SK-N-SH (cell line): ENCODE results near the gene ARHGAP25. TPM values are rescaled to one million over a fixed set of nuclear protein-coding genes. Genes with fewer than 3 reads are reported as not detected.

Source experiments
- CTCF ChIA-PET: fragments of 300-600, 350-600 bp; formaldehyde crosslinking; extraction: SDS; loops from one replicate; lab custom pipeline; 2021; lab: Yijun Ruan, JAX
- POLR2A ChIA-PET: fragments of 350-600 bp; sonication (Branson Sonifier 250); formaldehyde crosslinking; extraction: SDS; loops from one replicate; lab custom pipeline; 2020; ENCODE audit warnings: antibody characterized with exemption, inconsistent platforms; lab: Yijun Ruan, JAX
- DNase-seq: peaks from one replicate; pipeline ENCODE4 v3.0.0; 2012
- H2AFZ ChIP-seq: fragments of 200-600 bp; sonication (generic); 2 replicates; pipeline ENCODE4 v1.8.1; 2016; ENCODE audit warnings: antibody characterized with exemption, mild to moderate bottlenecking, low read depth
- H3F3A ChIP-seq: fragments of 200-600 bp; sonication (generic); replicated peaks from 2 replicates; pipeline ENCODE3; 2016; ENCODE audit warnings: antibody characterized with exemption, mild to moderate bottlenecking; ENCODE audit not compliant: insufficient read depth
- H3K27ac ChIP-seq, 2 experiments: fragments of 200-500 bp in 1 of 2; fragments of 200-600 bp in 1 of 2; sonication (Bioruptor generic) in 1 of 2; sonication (generic), shearing (Covaris generic) in 1 of 2; 2 replicates each; pipeline versions ENCODE4 v1.5.1 to v1.6.1; 2014 to 2016; ENCODE audit warnings: low read depth in 2 of 2, inconsistent platforms in 1 of 2, low read length in 1 of 2, mild to moderate bottlenecking in 1 of 2, mixed read lengths in 1 of 2
- H3K27me3 ChIP-seq: fragments of 200-600 bp; sonication (generic), shearing (Covaris generic); 2 replicates; pipeline ENCODE4 v1.6.1; 2016; ENCODE audit warnings: mixed run types; ENCODE audit not compliant: insufficient read depth
- H3K36me3 ChIP-seq, 2 experiments: fragments of 200-500 bp in 1 of 2; fragments of 200-600 bp in 1 of 2; sonication (Bioruptor generic) in 1 of 2; sonication (generic) in 1 of 2; replicated peaks in 1 of 2; 2 replicates each; pipeline versions ENCODE3 to v1.5.1; 2014 to 2016; ENCODE audit warnings: low read length in 1 of 2, mild to moderate bottlenecking in 1 of 2; ENCODE audit not compliant: insufficient read depth in 2 of 2, control insufficient read depth in 1 of 2
- H3K4me1 ChIP-seq, 2 experiments: fragments of 200-500 bp in 1 of 2; fragments of 200-600 bp in 1 of 2; sonication (Bioruptor generic) in 1 of 2; sonication (generic), shearing (Covaris generic) in 1 of 2; 2 replicates each; pipeline versions ENCODE4 v1.5.1 to v1.6.1; 2014 to 2016; ENCODE audit warnings: low read depth in 1 of 2, low read length in 1 of 2, mixed run types in 1 of 2; ENCODE audit not compliant: insufficient read depth in 2 of 2, control insufficient read depth in 1 of 2
- H3K4me2 ChIP-seq: fragments of 200-600 bp; sonication (generic), shearing (Covaris generic); 2 replicates; pipeline ENCODE4 v1.6.1; 2017; ENCODE audit warnings: mixed run types
- H3K4me3 ChIP-seq, 2 experiments: fragments of 200-500 bp in 1 of 2; fragments of 200-600 bp in 1 of 2; sonication (Bioruptor generic) in 1 of 2; sonication (generic), shearing (Covaris generic) in 1 of 2; 2 replicates each; pipeline versions ENCODE4 v1.5.1 to v1.8.1; 2014 to 2016; ENCODE audit warnings: low read depth in 2 of 2, inconsistent platforms in 1 of 2, low read length in 1 of 2, mild to moderate bottlenecking in 1 of 2, mixed read lengths in 1 of 2, moderate library complexity in 1 of 2
- H3K79me2 ChIP-seq: fragments of 200-600 bp; sonication (generic); 2 replicates; pipeline ENCODE4 v1.8.1; 2017; ENCODE audit warnings: mild to moderate bottlenecking; ENCODE audit not compliant: insufficient read depth
- H3K9ac ChIP-seq: fragments of 200-600 bp; sonication (generic); 2 replicates; pipeline ENCODE4 v1.6.1; 2017; ENCODE audit warnings: mixed run types
- H3K9me2 ChIP-seq: fragments of 200-600 bp; sonication (generic); 2 replicates; pipeline ENCODE4 v1.6.1; 2017; ENCODE audit warnings: mixed run types
- H3K9me3 ChIP-seq: fragments of 200-600 bp; sonication (generic); 2 replicates; pipeline ENCODE4 v1.6.1; 2017; ENCODE audit warnings: mixed run types, mild to moderate bottlenecking, moderate library complexity
- H4K20me1 ChIP-seq: fragments of 200-600 bp; sonication (generic); 2 replicates; pipeline ENCODE4 v1.6.1; 2017; ENCODE audit warnings: mild to moderate bottlenecking, mixed run types; ENCODE audit not compliant: insufficient read depth
- ELF1 ChIP-seq: IDR thresholded peaks from 2 replicates; pipeline ENCODE4 v1.4.0; 2012
- FOSL2 ChIP-seq: IDR thresholded peaks from 2 replicates; pipeline ENCODE4 v1.4.0; 2012; ENCODE audit warnings: low read depth, mild to moderate bottlenecking, moderate library complexity, borderline replicate concordance
- FOXJ3 ChIP-seq: sonication (generic); formaldehyde crosslinking; IDR thresholded peaks from 2 replicates; pipeline ENCODE4 v1.5.1; 2020; ENCODE audit warnings: mild to moderate bottlenecking, missing genetic modification reagents
- FOXM1 ChIP-seq: IDR thresholded peaks from 2 replicates; pipeline ENCODE4 v1.4.0; 2012; ENCODE audit warnings: low read depth, mild to moderate bottlenecking
- GATA2 ChIP-seq: sonication (generic); formaldehyde crosslinking; IDR thresholded peaks from 2 replicates; pipeline ENCODE4 v1.5.0; 2020; ENCODE audit warnings: mild to moderate bottlenecking, missing genetic modification reagents
- MXI1 ChIP-seq: IDR thresholded peaks from 2 replicates; pipeline ENCODE4 v1.6.1; 2012; ENCODE audit warnings: mild to moderate bottlenecking, low read depth, low read length, improper control_type of control experiment
- NFIC ChIP-seq: IDR thresholded peaks from 2 replicates; pipeline ENCODE4 v1.4.0; 2012; ENCODE audit warnings: borderline replicate concordance
- RAD21 ChIP-seq: IDR thresholded peaks from 2 replicates; pipeline ENCODE4 v1.6.1; 2012; ENCODE audit warnings: mild to moderate bottlenecking, low read length
- RCOR1 ChIP-seq: fragments of 150-350 bp; IDR thresholded peaks from 2 replicates; pipeline ENCODE4 v1.6.1; 2017; ENCODE audit warnings: antibody characterized with exemption, low read length
- RFX5 ChIP-seq: IDR thresholded peaks from 2 replicates; pipeline ENCODE4 v1.6.1; 2012; ENCODE audit warnings: mild to moderate bottlenecking, improper control_type of control experiment, low read length
- RXRA ChIP-seq: IDR thresholded peaks from 2 replicates; pipeline ENCODE4 v1.4.0; 2012; ENCODE audit warnings: low read depth, mild to moderate bottlenecking, borderline replicate concordance
- SIN3A ChIP-seq: IDR thresholded peaks from 2 replicates; pipeline ENCODE4 v1.6.1; 2012; ENCODE audit warnings: low read depth, mild to moderate bottlenecking, low read length, moderate library complexity, borderline replicate concordance
- SMC3 ChIP-seq: IDR thresholded peaks from 2 replicates; pipeline ENCODE4 v1.6.1; 2012; ENCODE audit warnings: low read depth, low read length, improper control_type of control experiment
- TAF1 ChIP-seq: IDR thresholded peaks from 2 replicates; pipeline ENCODE4 v1.6.1; 2012; ENCODE audit warnings: low read depth, mild to moderate bottlenecking, low read length, moderate library complexity, borderline replicate concordance
- TCF12 ChIP-seq: IDR thresholded peaks from 2 replicates; pipeline ENCODE4 v1.4.0; 2012
- TEAD4 ChIP-seq: IDR thresholded peaks from 2 replicates; pipeline ENCODE4 v1.4.0; 2012; ENCODE audit warnings: mild to moderate bottlenecking, borderline replicate concordance; ENCODE audit not compliant: insufficient read depth
- whole genome bisulfite sequencing: methylation state at CpG from one replicate; pipeline ENCODE4 v1.1.6; 2017; ENCODE audit warnings: low lambda C conversion rate; 5-methylcytosine and 5-hydroxymethylcytosine counted together
- polyA plus RNA-seq, 3 experiments: library from polyadenylated mRNA; depleted of rRNA; stranded (reverse); fragments of >200 nt; gene quantifications; 2 replicates each; pipeline ENCODE4 v1.2.3, GENCODE V29; 2012
- TF ChIP-seq, protein P1 (sequence below): fragments of 200-600 bp; sonication (generic); IDR thresholded peaks from 2 replicates; pipeline ENCODE4 v1.6.1; 2017; ENCODE audit warnings: antibody characterized with exemption, mild to moderate bottlenecking, moderate library complexity
- TF ChIP-seq, protein P2 (sequence below): IDR thresholded peaks from 2 replicates; pipeline ENCODE4; 2012
- TF ChIP-seq, protein P3 (sequence below): fragments of 150-350 bp; IDR thresholded peaks from 2 replicates; pipeline ENCODE4 v1.6.1; 2016; ENCODE audit warnings: mild to moderate bottlenecking, low read depth, low read length

Gene ARHGAP25
- polyA plus RNA-seq, 1 of the 3 experiments (the other 2 are of a cell fraction): not detected

GRCh38 chr2:68789603-68790002, 55.0 kb downstream of the ARHGAP25 start (continued):
- TF ChIP-seq ELF1 (no peak), RAD21 (no peak), FOXJ3 (CRISPR knock-in tag) (no peak), MXI1 (no peak), RXRA (no peak)

DNA sequence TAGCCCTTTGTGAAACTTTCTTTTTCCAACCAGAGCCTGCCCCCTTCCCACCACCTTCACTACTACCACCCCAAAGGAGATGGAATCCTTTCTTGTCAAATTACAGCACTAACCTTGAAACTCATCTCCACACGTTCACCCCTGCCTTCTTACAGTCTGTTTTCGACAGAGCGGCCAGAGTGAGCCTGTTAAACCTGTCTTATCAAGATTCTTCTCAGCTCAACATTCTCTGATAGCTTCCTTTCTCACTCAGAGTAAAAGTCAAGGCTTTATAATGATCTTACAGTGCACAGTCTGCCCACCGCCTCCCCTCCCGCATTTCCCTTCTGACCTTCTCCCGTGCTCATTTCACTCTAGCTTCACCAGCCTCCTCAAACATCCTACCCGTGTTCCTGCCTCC, 56.0 kb downstream of the ARHGAP25 start:
- H3K9me3 ChIP-seq: no peaks in the 10 kb centered on the region
- H3K4me2 ChIP-seq: no peak overlapping the region
- H3K4me3 ChIP-seq: no peak overlapping the region
- no peaks in the 10 kb centered on the region for H3F3A ChIP-seq
- 71% methylated on average over 7 of the region's 7 CpGs for WGBS
- no peaks in the 10 kb centered on the region for H3K4me1 ChIP-seq
- ChIA-PET POLR2A (no interaction called here), CTCF (interaction anchor here (1.0 to 1.3 kb wide), 2 partner anchors 11 to 82 kb away, joined by 3 read pairs; no protein-coding TSS in a partner anchor)
- no peak for DNase-seq
- H3K27ac ChIP-seq: no peak overlapping the region
- no peak overlapping the region for H2AFZ ChIP-seq
- H4K20me1 ChIP-seq: no peaks in the 10 kb centered on the region
- H3K27me3 ChIP-seq: peaks cover 13% of the 10 kb centered on the region; the same call in 1 of the 2 replicates
- H3K79me2 ChIP-seq: no peaks in the 10 kb centered on the region
- no peaks in the 10 kb centered on the region for H3K36me3 ChIP-seq
- no peaks in the 10 kb centered on the region for H3K9me2 ChIP-seq
- TF ChIP-seq FOSL2 (no peak), RCOR1 (no peak), RFX5 (no peak), SIN3A (no peak), SMC3 (no peak), FOXM1 (no peak), ELF1 (no peak), NFIC (no peak), TAF1 (no peak)
- TF ChIP-seq, protein P1, sequence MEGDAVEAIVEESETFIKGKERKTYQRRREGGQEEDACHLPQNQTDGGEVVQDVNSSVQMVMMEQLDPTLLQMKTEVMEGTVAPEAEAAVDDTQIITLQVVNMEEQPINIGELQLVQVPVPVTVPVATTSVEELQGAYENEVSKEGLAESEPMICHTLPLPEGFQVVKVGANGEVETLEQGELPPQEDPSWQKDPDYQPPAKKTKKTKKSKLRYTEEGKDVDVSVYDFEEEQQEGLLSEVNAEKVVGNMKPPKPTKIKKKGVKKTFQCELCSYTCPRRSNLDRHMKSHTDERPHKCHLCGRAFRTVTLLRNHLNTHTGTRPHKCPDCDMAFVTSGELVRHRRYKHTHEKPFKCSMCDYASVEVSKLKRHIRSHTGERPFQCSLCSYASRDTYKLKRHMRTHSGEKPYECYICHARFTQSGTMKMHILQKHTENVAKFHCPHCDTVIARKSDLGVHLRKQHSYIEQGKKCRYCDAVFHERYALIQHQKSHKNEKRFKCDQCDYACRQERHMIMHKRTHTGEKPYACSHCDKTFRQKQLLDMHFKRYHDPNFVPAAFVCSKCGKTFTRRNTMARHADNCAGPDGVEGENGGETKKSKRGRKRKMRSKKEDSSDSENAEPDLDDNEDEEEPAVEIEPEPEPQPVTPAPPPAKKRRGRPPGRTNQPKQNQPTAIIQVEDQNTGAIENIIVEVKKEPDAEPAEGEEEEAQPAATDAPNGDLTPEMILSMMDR: no peak
- TF ChIP-seq, all 33 proteins: peak for 0
- H3K9ac ChIP-seq: no peak overlapping the region

- H3K36me3 ChIP-seq: no peaks in the 10 kb centered on the region
- no peaks in the 10 kb centered on the region for H3K9me2 ChIP-seq
- TF ChIP-seq, protein P2, sequence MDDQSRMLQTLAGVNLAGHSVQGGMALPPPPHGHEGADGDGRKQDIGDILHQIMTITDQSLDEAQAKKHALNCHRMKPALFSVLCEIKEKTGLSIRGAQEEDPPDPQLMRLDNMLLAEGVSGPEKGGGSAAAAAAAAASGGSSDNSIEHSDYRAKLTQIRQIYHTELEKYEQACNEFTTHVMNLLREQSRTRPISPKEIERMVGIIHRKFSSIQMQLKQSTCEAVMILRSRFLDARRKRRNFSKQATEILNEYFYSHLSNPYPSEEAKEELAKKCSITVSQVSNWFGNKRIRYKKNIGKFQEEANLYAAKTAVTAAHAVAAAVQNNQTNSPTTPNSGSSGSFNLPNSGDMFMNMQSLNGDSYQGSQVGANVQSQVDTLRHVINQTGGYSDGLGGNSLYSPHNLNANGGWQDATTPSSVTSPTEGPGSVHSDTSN: no peak
- no peak for TF ChIP-seq TCF12
- no peak for TF ChIP-seq GATA2
- TF ChIP-seq TEAD4: no peak
- TF ChIP-seq FOSL2: no peak
- TF ChIP-seq NFIC: no peak
- TF ChIP-seq, protein P3, sequence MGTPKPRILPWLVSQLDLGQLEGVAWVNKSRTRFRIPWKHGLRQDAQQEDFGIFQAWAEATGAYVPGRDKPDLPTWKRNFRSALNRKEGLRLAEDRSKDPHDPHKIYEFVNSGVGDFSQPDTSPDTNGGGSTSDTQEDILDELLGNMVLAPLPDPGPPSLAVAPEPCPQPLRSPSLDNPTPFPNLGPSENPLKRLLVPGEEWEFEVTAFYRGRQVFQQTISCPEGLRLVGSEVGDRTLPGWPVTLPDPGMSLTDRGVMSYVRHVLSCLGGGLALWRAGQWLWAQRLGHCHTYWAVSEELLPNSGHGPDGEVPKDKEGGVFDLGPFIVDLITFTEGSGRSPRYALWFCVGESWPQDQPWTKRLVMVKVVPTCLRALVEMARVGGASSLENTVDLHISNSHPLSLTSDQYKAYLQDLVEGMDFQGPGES: no peak
- TF ChIP-seq RXRA: no peak
- no peak for TF ChIP-seq FOXJ3 (CRISPR knock-in tag)
- no peak for DNase-seq
- 6% methylated on average over 1 of the region's 1 CpG for WGBS
- no peaks in the 10 kb centered on the region for H3K9me3 ChIP-seq
- no peak overlapping the region for H2AFZ ChIP-seq
- H3K4me1 ChIP-seq: no peaks in the 10 kb centered on the region
- POLR2A ChIA-PET: no interaction called here
- no peaks in the 10 kb centered on the region for H3K79me2 ChIP-seq
- H3F3A ChIP-seq: no peaks in the 10 kb centered on the region
- peaks cover 12% of the 10 kb centered on the region; the same call in 1 of the 2 replicates for H3K27me3 ChIP-seq
- H4K20me1 ChIP-seq: no peaks in the 10 kb centered on the region
- CTCF ChIA-PET: interaction anchor here (1.2 kb wide), 1 partner anchor 10 kb away, joined by 3 read pairs; no protein-coding TSS in a partner anchor
- H3K4me2 ChIP-seq: no peak overlapping the region
- H3K9ac ChIP-seq: no peak overlapping the region
- H3K27ac ChIP-seq: no peak overlapping the region
- H3K4me3 ChIP-seq: no peak overlapping the region
Measured at GRCh38 chr2:68791914-68792313, 57.3 kb downstream of the ARHGAP25 start.
